HFFc6 (cell line): ENCODE measurements around the gene PLA2G1B. TPM values are rescaled to one million over a fixed set of nuclear protein-coding genes. Genes with fewer than 3 reads are reported as not detected.

Source experiments
- DNase-seq: peaks from one replicate; pipeline ENCODE4 v3.0.0-alpha.2; 2018
- H3K27ac Mint-ChIP-seq: 2 replicates; pipeline ENCODE4 v1.8.0; 2020; ENCODE audit warnings: mild to moderate bottlenecking, mixed read lengths
- H3K27me3 Mint-ChIP-seq: 2 replicates; pipeline ENCODE4 v1.8.0; 2021; ENCODE audit warnings: mild to moderate bottlenecking, moderate library complexity, mixed read lengths; ENCODE audit not compliant: insufficient read depth
- H3K36me3 Mint-ChIP-seq: 2 replicates; pipeline ENCODE4 v1.8.0; 2021; ENCODE audit warnings: low read depth, mixed read lengths
- H3K4me1 Mint-ChIP-seq: 2 replicates; pipeline ENCODE4 v1.8.0; 2020; ENCODE audit warnings: low read depth, mixed read lengths
- H3K4me3 Mint-ChIP-seq: 2 replicates; pipeline ENCODE4 v1.8.0; 2020; ENCODE audit warnings: mild to moderate bottlenecking, moderate library complexity, mixed read lengths
- H3K9me3 Mint-ChIP-seq: 2 replicates; pipeline ENCODE4 v1.8.0; 2020; ENCODE audit warnings: mild to moderate bottlenecking, mixed read lengths
- CTCF ChIP-seq: fragments of 200-600 bp; sonication (generic); IDR thresholded peaks from 2 replicates; pipeline ENCODE4 v1.5.0; 2021; ENCODE audit warnings: antibody characterized with exemption, mild to moderate bottlenecking
- total RNA-seq, 6 experiments: library from RNA; stranded (reverse); fragmentation: NEBNext Ultra II Directional; extraction: Animal tissue kit (Norgen Biotek cat#: 25700); gene quantifications; 2 replicates in 1 of 6; 3 replicates in 5 of 6; pipeline ENCODE4 v1.2.3, GENCODE V29; 2021

PLA2G1B gene
- total RNA-seq, 6 experiments from 2014 or later, result not detected

GRCh38 chr12:120286768-120287490 is 40.6 kb downstream of the PLA2G1B start:
- Mint-ChIP-seq H3K27ac (no peak overlapping the region), H3K4me1 (peaks cover 13% of the 10 kb centered on the region), H3K27me3 (peaks cover 6% of the 10 kb centered on the region), H3K9me3 (no peaks in the 10 kb centered on the region), H3K36me3 (no peaks in the 10 kb centered on the region), H3K4me3 (no peak overlapping the region)
- DNase-seq, result no peak
- TF ChIP-seq CTCF, result no peak

GRCh38 chr12:120284381-120284780 is 43.2 kb downstream of the PLA2G1B start:
- H3K9me3 Mint-ChIP-seq, result peaks cover under 1% of the 10 kb centered on the region; the same call in 1 of the 2 replicates
- H3K4me1 Mint-ChIP-seq, result peaks cover 13% of the 10 kb centered on the region
- no peaks in the 10 kb centered on the region for H3K36me3 Mint-ChIP-seq
- TF ChIP-seq CTCF, result no peak
- no peak overlapping the region for H3K4me3 Mint-ChIP-seq
- no peak for DNase-seq
- H3K27ac Mint-ChIP-seq, result no peak overlapping the region
- no peaks in the 10 kb centered on the region; the same call in 1 of the 2 replicates for H3K27me3 Mint-ChIP-seq

GRCh38 chr12:120283318-120283717 is 44.3 kb downstream of the PLA2G1B start:
- H3K4me1 Mint-ChIP-seq, result peaks cover 13% of the 10 kb centered on the region
- H3K36me3 Mint-ChIP-seq, result no peaks in the 10 kb centered on the region
- H3K9me3 Mint-ChIP-seq, result peaks cover 5% of the 10 kb centered on the region
- H3K27ac Mint-ChIP-seq, result no peak overlapping the region
- H3K4me3 Mint-ChIP-seq, result no peak overlapping the region
- TF ChIP-seq CTCF, result no peak
- H3K27me3 Mint-ChIP-seq, result no peaks in the 10 kb centered on the region; the same call in 1 of the 2 replicates
- no peak for DNase-seq

GRCh38 chr12:120278137-120279069 is 49.2 kb downstream of the PLA2G1B start:
- no peak for TF ChIP-seq CTCF
- H3K9me3 Mint-ChIP-seq, result peaks cover 5% of the 10 kb centered on the region
- no peak for DNase-seq
- H3K27ac Mint-ChIP-seq, result no peak overlapping the region
- H3K36me3 Mint-ChIP-seq, result no peaks in the 10 kb centered on the region
- no peaks in the 10 kb centered on the region; the same call in 1 of the 2 replicates for H3K27me3 Mint-ChIP-seq
- H3K4me1 Mint-ChIP-seq, result peaks cover 12% of the 10 kb centered on the region
- no peak overlapping the region for H3K4me3 Mint-ChIP-seq

- DNase-seq, result peak; percentile 59
- Mint-ChIP-seq H3K4me1 (peaks cover 12% of the 10 kb centered on the region), H3K4me3 (no peak overlapping the region)
Measured at GRCh38 chr12:120276734-120277133, 50.8 kb downstream of the PLA2G1B start.

More at GRCh38 chr12:120276734-120277133, 50.8 kb downstream of the PLA2G1B start:
- H3K9me3 Mint-ChIP-seq, result peaks cover 5% of the 10 kb centered on the region
- H3K27me3 Mint-ChIP-seq, result no peaks in the 10 kb centered on the region; the same call in none of the 2 replicates
- H3K36me3 Mint-ChIP-seq, result no peaks in the 10 kb centered on the region
- H3K27ac Mint-ChIP-seq, result no peak overlapping the region
- no peak for TF ChIP-seq CTCF

Other genes with a start within 250 kb of the PLA2G1B start
- 10 to 100 TPM; 50.5 to 62.0 (median 55.3) TPM for gene RAB35, start 211.0 kb downstream of the PLA2G1B start, total RNA-seq
- 100 to 1,000 TPM in 1 of 6 experiments, 10 to 100 TPM in 5; 76.5 to 102 (median 83.1) TPM for gene GCN1, start 133.1 kb downstream of the PLA2G1B start, total RNA-seq
- 1,000 to 10,000 TPM; 2,131 to 2,494 (median 2,241) TPM for gene RPLP0, start 126.7 kb downstream of the PLA2G1B start, total RNA-seq
- 100 to 1,000 TPM; 219 to 290 (median 253) TPM for gene PXN, start 62.0 kb downstream of the PLA2G1B start, total RNA-seq
- 1,000 to 10,000 TPM in 5 of 6 experiments, 100 to 1,000 TPM in 1; 743 to 2,047 (median 1,452) TPM for gene RNU4-2, start 35.9 kb downstream of the PLA2G1B start, total RNA-seq
- 1,000 to 10,000 TPM in 4 of 6 experiments, 100 to 1,000 TPM in 2; 766 to 1,512 (median 1,200) TPM for gene RNU4-1, start 34.5 kb downstream of the PLA2G1B start, total RNA-seq
- gene SIRT4, start 25.5 kb downstream of the PLA2G1B start, total RNA-seq, result 1 to 10 TPM in 3 of 6 experiments, under 1 TPM in 3; 0.84 to 2.1 (median 1.1) TPM
- not detected for gene MSI1, start 41.4 kb upstream of the PLA2G1B start, total RNA-seq
- 100 to 1,000 TPM; 356 to 391 (median 373) TPM for gene COX6A1, start 110.3 kb upstream of the PLA2G1B start, total RNA-seq
- 10 to 100 TPM; 37.9 to 49.0 (median 41.6) TPM for gene TRIAP1, start 118.6 kb upstream of the PLA2G1B start, total RNA-seq
- gene GATC, start 118.7 kb upstream of the PLA2G1B start, total RNA-seq, result 10 to 100 TPM; 16.3 to 30.9 (median 24.0) TPM
- 100 to 1,000 TPM; 232 to 247 (median 238) TPM for gene SRSF9, start 142.0 kb upstream of the PLA2G1B start, total RNA-seq
- 100 to 1,000 TPM; 530 to 650 (median 609) TPM for gene DYNLL1, start 168.3 kb upstream of the PLA2G1B start, total RNA-seq
- 10 to 100 TPM; 26.0 to 30.7 (median 27.4) TPM for gene COQ5, start 201.4 kb upstream of the PLA2G1B start, total RNA-seq
- gene RNF10, start 206.6 kb upstream of the PLA2G1B start, total RNA-seq, result 100 to 1,000 TPM; 145 to 203 (median 158) TPM